Neural progenitor cell (in vitro differentiated cells): ENCODE results near the gene LPIN1.

Source experiments
- EZH2 ChIP-seq: fragments of 200-600 bp; sonication (generic); IDR thresholded peaks from 2 replicates; pipeline ENCODE4 v1.6.1; 2017; ENCODE audit warnings: antibody characterized with exemption, mild to moderate bottlenecking, moderate library complexity
- TF ChIP-seq, protein P1 (sequence below): fragments of 200-600 bp; sonication (generic); IDR thresholded peaks from 2 replicates; pipeline ENCODE4 v1.5.1; 2017; ENCODE audit warnings: antibody characterized with exemption, mild to moderate bottlenecking

GRCh38 chr2:11702946-11703345, 43.5 kb upstream of the LPIN1 start:
- TF ChIP-seq, protein P1, sequence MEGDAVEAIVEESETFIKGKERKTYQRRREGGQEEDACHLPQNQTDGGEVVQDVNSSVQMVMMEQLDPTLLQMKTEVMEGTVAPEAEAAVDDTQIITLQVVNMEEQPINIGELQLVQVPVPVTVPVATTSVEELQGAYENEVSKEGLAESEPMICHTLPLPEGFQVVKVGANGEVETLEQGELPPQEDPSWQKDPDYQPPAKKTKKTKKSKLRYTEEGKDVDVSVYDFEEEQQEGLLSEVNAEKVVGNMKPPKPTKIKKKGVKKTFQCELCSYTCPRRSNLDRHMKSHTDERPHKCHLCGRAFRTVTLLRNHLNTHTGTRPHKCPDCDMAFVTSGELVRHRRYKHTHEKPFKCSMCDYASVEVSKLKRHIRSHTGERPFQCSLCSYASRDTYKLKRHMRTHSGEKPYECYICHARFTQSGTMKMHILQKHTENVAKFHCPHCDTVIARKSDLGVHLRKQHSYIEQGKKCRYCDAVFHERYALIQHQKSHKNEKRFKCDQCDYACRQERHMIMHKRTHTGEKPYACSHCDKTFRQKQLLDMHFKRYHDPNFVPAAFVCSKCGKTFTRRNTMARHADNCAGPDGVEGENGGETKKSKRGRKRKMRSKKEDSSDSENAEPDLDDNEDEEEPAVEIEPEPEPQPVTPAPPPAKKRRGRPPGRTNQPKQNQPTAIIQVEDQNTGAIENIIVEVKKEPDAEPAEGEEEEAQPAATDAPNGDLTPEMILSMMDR = no peak
- no peak for TF ChIP-seq EZH2
